ENCODE data around the gene LRMDA. TPM values are rescaled to one million over a fixed set of nuclear protein-coding genes. Genes with fewer than 3 reads are reported as not detected.

LRMDA gene
- total RNA-seq, 1 donor from 2014 or later, result 22.3 TPM

DNA sequence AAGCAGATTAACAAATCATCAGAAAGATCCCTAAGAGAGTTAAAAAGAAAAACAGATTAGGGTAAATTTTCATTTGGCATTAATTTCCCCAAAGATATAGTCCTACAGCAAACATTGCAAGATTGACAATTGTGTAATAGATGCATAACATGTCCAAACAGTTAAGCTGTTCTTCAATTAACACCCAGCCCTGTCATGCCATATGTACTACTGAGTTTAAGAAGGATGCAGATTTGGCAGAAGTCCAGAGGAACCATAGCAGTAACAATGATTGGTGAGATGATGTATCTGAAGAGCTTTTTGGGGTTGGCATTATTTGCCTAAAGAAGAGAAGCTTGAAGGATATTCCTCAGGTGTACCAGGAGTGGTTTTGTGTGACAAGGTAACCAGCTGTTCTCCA, 287.6 kb downstream of the LRMDA start:
- ATAC-seq (no peak), DNase-seq (ENCODE audit: missing footprints) (no peak)
- intact Hi-C loops (cut with DNase I), result no loop called here

GRCh38 chr10:75720157-75720556, 288.7 kb downstream of the LRMDA start:
- no peak for DNase-seq (ENCODE audit: missing footprints)
- ATAC-seq, result no peak
- intact Hi-C loops (cut with DNase I), result no loop called here

- intact Hi-C loops (cut with DNase I), result no loop called here
- ATAC-seq, result no peak
Observed at GRCh38 chr10:75722020-75722419, 290.6 kb downstream of the LRMDA start.

DNA sequence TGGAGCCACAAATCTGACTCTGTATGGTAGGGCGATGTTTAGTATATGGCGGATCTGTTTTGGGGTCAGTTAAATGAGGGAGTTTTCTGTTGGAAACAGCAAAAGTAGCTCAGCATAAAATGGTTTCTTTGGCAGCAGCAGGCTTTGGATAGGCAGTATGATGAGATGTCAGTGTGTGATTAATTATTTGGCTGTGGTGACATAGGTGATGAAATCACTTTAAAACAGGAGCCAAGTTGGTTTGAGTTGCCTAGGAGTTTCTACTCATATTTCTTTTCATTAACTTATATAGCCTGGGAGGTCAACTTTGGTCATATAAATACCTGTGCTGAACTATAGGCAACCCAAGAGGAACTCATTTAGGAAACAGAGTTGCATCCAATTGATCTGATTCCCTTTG, 291.2 kb downstream of the LRMDA start:
- no peak for ATAC-seq
- no peak for DNase-seq (ENCODE audit: missing footprints)
- intact Hi-C loops (cut with DNase I), result no loop called here

More at GRCh38 chr10:75722020-75722419, 290.6 kb downstream of the LRMDA start:
- no peak for DNase-seq (ENCODE audit: missing footprints)

- intact Hi-C loops (cut with DNase I), result no loop called here
- ATAC-seq (no peak), DNase-seq (ENCODE audit: missing footprints) (no peak)
Observed at GRCh38 chr10:75723319-75723980, 292.0 kb downstream of the LRMDA start.

GRCh38 chr10:75724047-75724446, 292.6 kb downstream of the LRMDA start:
- ATAC-seq, result no peak
- intact Hi-C loops (cut with DNase I), result no loop called here
- DNase-seq (ENCODE audit: missing footprints), result no peak

DNA sequence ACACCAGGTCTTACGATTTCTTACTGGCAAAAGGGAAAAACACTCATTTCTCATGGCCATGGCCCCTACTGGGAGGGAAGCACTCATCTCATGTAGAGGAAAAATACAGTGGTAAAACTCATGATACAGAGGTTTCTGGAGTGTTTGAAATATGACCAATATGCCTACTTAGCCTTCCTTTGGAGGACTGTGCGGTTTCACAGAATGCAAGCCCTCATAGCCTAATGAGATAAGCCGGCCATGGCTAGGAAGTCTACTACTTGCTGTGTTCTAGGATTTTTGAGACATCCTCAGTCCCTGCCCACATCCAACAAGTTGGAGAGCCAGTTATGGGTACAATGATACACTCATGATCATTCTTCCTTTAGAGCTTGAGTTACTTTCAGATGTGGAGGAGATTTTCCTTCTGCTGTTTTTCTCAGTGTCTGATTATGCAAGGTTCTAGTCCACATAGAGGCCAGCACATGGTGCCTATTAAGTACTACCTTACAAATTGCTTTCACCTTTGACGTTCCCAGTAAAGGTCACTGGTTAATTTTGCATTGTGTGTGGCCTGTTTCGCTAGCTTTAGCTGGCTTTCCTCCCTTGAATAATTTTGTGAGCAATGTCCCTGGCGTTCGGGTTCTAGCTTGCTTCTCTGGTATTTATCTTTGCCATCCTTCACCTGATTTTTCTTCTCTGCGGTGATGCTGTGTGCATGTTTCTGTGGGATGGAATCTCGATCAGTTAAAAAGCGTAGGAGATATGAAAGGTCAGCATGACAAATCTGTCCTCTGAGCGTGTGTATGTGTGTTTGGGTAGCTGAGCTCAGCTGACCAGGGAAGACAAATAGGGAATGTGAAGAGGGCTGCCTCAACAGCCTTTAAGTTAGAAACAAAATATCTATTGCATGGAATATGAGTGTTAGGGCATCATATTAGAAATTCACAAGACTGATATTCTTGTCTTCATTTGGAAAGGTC, 295.4 kb downstream of the LRMDA start:
- intact Hi-C loops (cut with DNase I), result no loop called here
- DNase-seq (ENCODE audit: missing footprints) (no peak), ATAC-seq (no peak)

- ATAC-seq, result no peak
- no peak for DNase-seq (ENCODE audit: missing footprints)
- intact Hi-C loops (cut with DNase I), result no loop called here
Observed at GRCh38 chr10:75730847-75731246, 299.4 kb downstream of the LRMDA start.

- ATAC-seq, result no peak
- intact Hi-C loops (cut with DNase I), result no loop called here
Observed at GRCh38 chr10:75733135-75733890, 301.9 kb downstream of the LRMDA start.

GRCh38 chr10:75736151-75736640, 304.8 kb downstream of the LRMDA start:
- intact Hi-C loops (cut with DNase I), result no loop called here
- ATAC-seq (no peak), DNase-seq (ENCODE audit: missing footprints) (no peak)

More at GRCh38 chr10:75733135-75733890, 301.9 kb downstream of the LRMDA start:
- DNase-seq (ENCODE audit: missing footprints), result no peak

DNA sequence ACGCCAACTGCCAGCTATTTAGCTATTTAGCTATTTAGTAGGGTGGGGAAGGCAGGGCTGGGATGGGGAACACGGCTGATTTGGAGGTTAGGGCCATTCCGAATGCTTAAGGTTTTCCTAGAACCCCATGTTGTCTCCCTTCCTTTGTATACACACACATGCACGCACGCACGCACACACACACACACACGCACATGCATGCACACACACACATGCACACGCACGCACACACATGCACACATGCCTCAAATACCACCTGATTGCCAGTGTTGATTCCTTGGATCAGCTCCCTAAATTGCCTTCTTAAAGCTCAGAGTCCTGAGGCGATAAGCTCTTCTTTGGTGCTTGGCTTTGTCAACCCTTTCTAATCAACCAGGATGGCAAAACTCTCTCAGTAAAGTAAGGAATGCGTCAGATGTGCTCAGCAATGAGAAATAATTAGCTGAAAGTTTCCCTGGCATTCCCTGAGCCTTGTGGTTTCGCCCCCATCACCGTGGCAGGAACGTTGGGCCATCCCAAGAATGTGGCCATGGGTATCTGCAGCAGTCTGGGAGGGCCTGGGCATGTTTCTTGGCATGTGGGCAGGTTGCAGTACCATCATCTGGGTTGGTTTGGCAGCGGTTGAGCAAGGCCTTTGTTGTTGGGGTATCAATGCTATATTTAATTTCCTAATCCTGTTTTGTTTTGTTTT, 305.6 kb downstream of the LRMDA start:
- intact Hi-C loops (cut with DNase I), result no loop called here
- no peak for DNase-seq (ENCODE audit: missing footprints)

GRCh38 chr10:75737580-75737949, 306.1 kb downstream of the LRMDA start:
- DNase-seq (ENCODE audit: missing footprints), result no peak
- ATAC-seq, result no peak
- intact Hi-C loops (cut with DNase I), result no loop called here

More for the DNA sequence above, 305.6 kb downstream of the LRMDA start:
- no peak for ATAC-seq

GRCh38 chr10:75738924-75739323, 307.5 kb downstream of the LRMDA start:
- no peak for ATAC-seq
- DNase-seq (ENCODE audit: missing footprints), result no peak
- intact Hi-C loops (cut with DNase I), result no loop called here

DNA sequence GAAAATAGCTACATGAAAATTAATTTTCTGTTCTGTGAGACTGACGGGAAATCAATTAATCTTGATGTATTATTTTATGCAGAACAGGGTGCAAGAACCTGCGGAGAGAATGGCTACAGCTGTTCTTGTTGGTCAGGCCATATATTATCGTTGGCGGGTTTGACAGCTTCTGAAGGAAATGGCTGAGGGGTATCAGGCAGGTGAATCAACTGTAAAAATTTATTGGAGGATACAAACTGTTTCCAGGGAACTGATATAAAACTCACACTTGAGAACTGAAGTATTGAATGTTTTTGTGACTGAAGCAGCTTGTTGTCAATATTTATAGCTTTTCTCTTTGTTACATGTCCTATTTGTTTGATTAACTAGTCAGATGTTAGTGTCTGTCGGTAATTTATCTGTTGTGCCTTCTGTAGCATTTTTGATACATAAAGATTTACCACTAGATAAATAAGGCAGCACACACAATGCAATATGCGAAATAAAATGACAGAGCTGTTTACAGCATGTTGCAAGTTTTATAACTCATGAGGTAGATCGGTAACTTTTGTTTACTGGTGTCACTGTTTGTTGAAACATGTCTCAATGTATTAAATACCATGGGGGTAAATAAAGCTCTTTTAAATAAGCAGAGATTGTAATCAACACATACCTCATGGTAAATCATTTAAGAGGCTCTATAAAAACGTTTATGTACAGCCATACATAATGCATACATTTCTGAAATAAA, 308.2 kb downstream of the LRMDA start:
- DNase-seq (ENCODE audit: missing footprints) (no peak), ATAC-seq (no peak)
- intact Hi-C loops (cut with DNase I), result no loop called here

GRCh38 chr10:75740541-75740940, 309.1 kb downstream of the LRMDA start:
- DNase-seq (ENCODE audit: missing footprints), result no peak
- intact Hi-C loops (cut with DNase I), result no loop called here
- no peak for ATAC-seq

DNA sequence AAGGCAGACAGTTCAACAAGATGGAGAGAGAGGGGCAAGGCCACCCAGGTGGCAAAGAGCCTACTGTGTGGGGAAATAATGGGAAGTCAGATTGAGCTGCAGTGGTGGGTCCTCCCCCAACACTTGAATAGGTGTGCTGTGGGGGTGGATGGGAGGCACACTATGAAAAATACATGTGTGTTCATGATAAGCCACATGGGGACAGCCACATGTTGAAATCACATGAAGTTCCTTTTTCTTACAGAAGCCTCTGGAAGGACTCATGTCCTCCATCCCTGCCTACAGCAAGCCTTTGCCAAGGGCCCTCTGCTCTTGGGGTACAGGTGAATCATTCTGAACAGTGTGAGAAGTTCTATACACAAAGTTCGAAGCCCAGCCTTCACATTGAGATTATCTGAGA, 310.9 kb downstream of the LRMDA start:
- ATAC-seq, result no peak
- DNase-seq (ENCODE audit: missing footprints), result no peak
- intact Hi-C loops (cut with DNase I), result no loop called here

DNA sequence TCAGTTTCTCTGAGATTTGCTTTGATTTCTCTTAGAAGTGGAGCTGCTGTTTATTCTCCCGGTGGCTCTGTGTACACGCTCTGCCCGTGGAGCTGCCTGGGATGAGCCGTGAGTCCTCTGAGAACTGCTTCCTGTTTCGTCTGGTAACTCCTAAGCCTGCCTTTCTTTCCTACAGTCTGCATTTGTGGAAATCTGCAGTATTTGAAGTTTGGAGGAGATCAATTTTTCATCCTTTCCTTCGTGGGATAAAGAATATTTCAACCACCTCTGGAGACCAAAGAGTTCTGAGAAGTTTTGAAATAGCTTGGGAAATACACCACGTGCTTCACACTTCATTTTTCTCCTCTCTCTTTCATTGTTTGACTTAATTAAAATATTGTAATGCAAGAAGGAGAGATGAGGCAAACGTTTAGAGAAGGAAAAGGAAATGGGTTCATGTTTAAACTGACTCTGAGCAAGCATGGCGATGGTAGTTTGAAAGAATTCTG, 311.9 kb downstream of the LRMDA start:
- intact Hi-C loops (cut with DNase I), result no loop called here
- no peak for ATAC-seq
- DNase-seq (ENCODE audit: missing footprints), result no peak

GRCh38 chr10:75744261-75744660, 312.8 kb downstream of the LRMDA start:
- ATAC-seq (no peak), DNase-seq (ENCODE audit: missing footprints) (no peak)
- intact Hi-C loops (cut with DNase I), result no loop called here
